Spinal cord (tissue), 10 donors: ENCODE results near the gene PLEK. TPM values are rescaled to one million over a fixed set of nuclear protein-coding genes. Genes with fewer than 3 reads are reported as not detected.

Experiments
- DNase-seq, 6 donors: peaks; one replicate each; pipeline versions ENCODE4 v3.0.0 to v3.0.0-alpha.2; 2013 to 2015; ENCODE audit warnings: low spot score in 6 of 6, low read depth in 4 of 6
- H3K27ac ChIP-seq: one replicate; pipeline ENCODE4 v1.5.1; 2013; ENCODE audit warnings: low read depth, low read length, control low read depth
- H3K27me3 ChIP-seq: one replicate; pipeline ENCODE4 v1.6.1; 2013; ENCODE audit warnings: low read length; ENCODE audit not compliant: control insufficient read depth, insufficient read depth
- H3K36me3 ChIP-seq: one replicate; pipeline ENCODE4 v1.6.1; 2013; ENCODE audit warnings: low read length; ENCODE audit not compliant: control insufficient read depth, insufficient read depth
- H3K4me1 ChIP-seq: one replicate; pipeline ENCODE4 v1.6.1; 2013; ENCODE audit warnings: low read length; ENCODE audit not compliant: control insufficient read depth, insufficient read depth
- H3K4me3 ChIP-seq: one replicate; pipeline ENCODE4 v1.5.1; 2013; ENCODE audit warnings: low read depth, low read length, control low read depth
- H3K9me3 ChIP-seq: one replicate; pipeline ENCODE4 v1.6.1; 2013; ENCODE audit warnings: low read length; ENCODE audit not compliant: control insufficient read depth, insufficient read depth
- WGBS: methylation state at CpG from one replicate; pipeline ENCODE4 v1.1.5; 2013; ENCODE audit warnings: missing lambda C conversion rate; ENCODE audit not compliant: insufficient coverage; 5-methylcytosine and 5-hydroxymethylcytosine counted together
- polyA plus RNA-seq, 2 donors: library from polyadenylated mRNA; unstranded; fragments of 120-200 nt; gene quantifications; one replicate each; pipeline ENCODE4 v1.2.1, GENCODE V29; 2013; ENCODE audit not compliant: insufficient read length in 2 of 2
- total RNA-seq, 2 donors: library from RNA; depleted of rRNA in 1 of 2; stranded (reverse); fragments of 120-200 nt in 1 of 2; fragments of >200 nt in 1 of 2; gene quantifications; one replicate each; pipeline versions ENCODE4 v1.2.3 to v1.2.4, GENCODE V29; 2013 to 2014
- donor health status: healthy.

Gene PLEK
- total and polyA plus RNA-seq, 4 donors, result 5.2 to 12.3 (median 7.9) TPM

DNA sequence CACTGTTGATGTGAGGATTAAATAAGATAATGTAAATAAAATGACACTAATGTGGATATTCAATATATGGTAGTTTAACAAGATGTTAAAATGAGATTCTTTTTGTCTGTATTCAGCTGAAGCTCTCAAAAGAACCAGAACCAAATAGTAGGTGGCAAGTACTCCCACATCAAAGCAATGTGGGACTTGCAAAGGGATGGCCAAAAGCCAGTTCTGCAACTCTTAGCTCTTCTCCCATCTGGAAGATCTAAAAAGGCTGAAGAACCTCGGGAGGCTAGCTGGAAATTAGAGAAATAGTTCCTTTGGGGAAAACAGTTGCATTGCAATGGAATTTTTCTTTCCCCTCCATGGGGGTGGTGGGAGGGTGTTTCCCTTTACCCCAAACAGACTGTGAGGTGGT is 53.3 kb downstream of the PLEK start:
- Histone ChIP-seq H3K9me3 (no peaks in the 10 kb centered on the region), H3K27me3 (no peaks in the 10 kb centered on the region), H3K36me3 (no peaks in the 10 kb centered on the region), H3K4me3 (no peak overlapping the region), H3K4me1 (peaks cover 7% of the 10 kb centered on the region), H3K27ac (no peak overlapping the region)
- DNase-seq, result no peak
- no CpG with 5 or more reads among the region's 1 CpG for WGBS

DNA sequence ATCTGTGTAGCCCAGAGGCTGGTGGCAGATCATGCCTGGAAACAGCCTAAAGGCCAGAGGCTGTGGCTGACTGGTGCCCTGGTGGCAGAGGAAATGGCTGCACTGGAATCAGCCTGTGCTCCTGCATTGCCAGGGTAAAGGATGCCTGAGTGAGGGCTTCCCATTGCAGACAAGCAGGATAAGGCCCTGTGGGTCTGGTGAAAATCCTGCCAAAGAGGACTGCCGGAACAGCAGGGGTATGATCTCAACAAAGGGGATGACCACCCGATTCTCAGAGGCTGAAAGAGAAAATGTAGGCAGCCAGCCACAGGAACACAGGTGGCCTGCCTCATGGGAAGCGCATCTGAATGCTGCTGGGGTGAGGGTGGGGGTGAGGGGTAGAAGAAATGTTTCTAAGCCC is 53.8 kb downstream of the PLEK start:
- Histone ChIP-seq H3K36me3 (no peaks in the 10 kb centered on the region), H3K27me3 (no peaks in the 10 kb centered on the region), H3K4me3 (no peak overlapping the region), H3K9me3 (no peaks in the 10 kb centered on the region), H3K27ac (no peak overlapping the region), H3K4me1 (peaks cover 7% of the 10 kb centered on the region)
- WGBS, result 59% methylated on average over 2 of the region's 3 CpGs
- DNase-seq, result no peak

DNA sequence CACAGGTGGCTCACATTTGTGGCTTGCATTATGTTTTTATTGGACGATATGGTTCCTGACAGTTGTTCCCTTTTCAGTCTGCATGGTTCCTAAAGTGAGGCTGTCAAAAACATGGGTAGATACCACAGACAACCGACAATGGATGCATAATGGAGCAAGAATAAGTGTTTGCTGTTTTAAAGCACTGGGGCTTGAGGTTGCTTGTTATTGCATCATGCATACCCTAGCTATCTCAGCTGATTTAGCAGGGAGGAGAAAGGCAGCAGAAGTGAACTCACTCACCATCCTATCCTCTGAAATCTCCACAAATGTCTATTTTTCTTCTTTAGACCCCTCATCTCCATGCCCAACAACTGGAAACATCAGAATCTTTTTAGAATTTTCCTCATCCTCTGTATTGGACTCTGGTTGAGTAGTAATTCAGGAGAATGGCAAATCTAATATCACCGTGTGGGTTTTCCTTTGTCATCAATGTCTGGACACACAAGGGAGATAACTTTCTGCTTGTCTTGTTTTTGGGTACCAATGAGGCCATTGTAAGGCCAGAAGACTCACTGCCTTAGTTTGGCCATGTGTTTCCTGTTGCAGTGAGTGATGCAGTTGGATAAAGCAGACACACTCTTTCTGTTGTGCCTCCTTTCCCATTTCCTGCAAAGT is 55.3 kb downstream of the PLEK start:
- H3K36me3 ChIP-seq, result no peaks in the 10 kb centered on the region
- H3K9me3 ChIP-seq, result no peaks in the 10 kb centered on the region
- DNase-seq, result no peak
- no peak overlapping the region for H3K4me3 ChIP-seq
- H3K27ac ChIP-seq, result no peak overlapping the region
- H3K4me1 ChIP-seq, result peaks cover 4% of the 10 kb centered on the region
- no peaks in the 10 kb centered on the region for H3K27me3 ChIP-seq
- whole genome bisulfite sequencing, result 80% methylated on average over 2 of the region's 3 CpGs

DNA sequence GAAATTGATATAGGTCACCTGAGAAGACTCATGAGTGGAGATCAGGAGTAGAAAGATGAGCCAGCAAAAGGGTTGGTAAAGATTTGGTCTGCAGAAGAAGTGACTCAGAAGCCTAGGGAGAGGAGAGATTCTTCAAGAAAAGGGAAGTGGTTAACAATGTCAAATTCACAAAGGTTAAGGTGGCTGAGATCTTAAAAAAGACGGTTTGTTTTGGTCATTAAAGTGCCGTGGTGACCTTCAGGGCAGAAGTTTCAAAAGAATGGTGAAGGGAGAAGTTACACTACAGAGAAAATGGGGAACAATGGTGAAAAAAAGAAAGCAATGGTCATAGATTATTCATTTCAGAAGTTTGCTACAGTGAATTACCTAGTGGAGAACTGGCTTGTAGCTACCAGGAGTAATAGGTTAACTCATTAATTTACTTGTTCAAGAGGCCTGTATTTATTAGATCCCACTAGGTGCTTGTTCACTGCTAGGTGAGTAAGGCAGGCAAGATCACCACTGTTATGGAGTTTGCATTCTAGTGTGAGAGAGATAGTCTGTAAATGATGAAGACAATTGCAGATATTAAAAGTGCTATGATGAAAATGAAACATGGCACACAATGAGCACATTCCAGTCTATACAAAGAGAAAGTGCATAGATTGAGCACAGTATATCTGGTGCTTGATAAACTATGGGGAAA is 59.0 kb downstream of the PLEK start:
- no peaks in the 10 kb centered on the region for H3K27me3 ChIP-seq
- no peak for DNase-seq
- no peaks in the 10 kb centered on the region for H3K4me1 ChIP-seq
- 73% methylated on average over 2 of the region's 2 CpGs for WGBS
- H3K27ac ChIP-seq, result no peak overlapping the region
- no peaks in the 10 kb centered on the region for H3K36me3 ChIP-seq
- H3K4me3 ChIP-seq, result no peak overlapping the region
- no peaks in the 10 kb centered on the region for H3K9me3 ChIP-seq

DNA sequence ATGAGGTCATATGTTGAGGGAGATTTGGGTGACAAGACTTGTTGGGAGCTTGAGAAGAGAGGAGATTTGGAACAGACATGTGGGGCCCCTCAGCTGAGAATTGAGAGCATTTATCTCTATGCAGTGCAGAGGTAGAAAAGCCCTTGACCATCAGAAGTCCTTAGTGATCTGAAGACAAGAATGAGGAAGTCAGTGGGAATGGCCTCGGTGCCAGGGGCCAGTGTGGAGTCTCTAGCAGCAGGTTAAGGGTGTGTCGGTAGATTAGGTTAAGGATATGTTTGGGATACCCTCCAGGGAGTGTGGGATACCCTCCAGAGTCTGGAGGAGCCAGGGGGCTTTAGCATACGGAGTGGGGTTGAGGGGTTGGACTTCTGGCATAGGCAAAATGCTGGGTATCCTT is 60.4 kb downstream of the PLEK start:
- Histone ChIP-seq H3K27ac (no peak overlapping the region), H3K4me1 (no peaks in the 10 kb centered on the region), H3K4me3 (no peak overlapping the region), H3K9me3 (no peaks in the 10 kb centered on the region), H3K36me3 (no peaks in the 10 kb centered on the region), H3K27me3 (no peaks in the 10 kb centered on the region)
- DNase-seq, result no peak
- 91% methylated on average over 2 of the region's 3 CpGs for WGBS

DNA sequence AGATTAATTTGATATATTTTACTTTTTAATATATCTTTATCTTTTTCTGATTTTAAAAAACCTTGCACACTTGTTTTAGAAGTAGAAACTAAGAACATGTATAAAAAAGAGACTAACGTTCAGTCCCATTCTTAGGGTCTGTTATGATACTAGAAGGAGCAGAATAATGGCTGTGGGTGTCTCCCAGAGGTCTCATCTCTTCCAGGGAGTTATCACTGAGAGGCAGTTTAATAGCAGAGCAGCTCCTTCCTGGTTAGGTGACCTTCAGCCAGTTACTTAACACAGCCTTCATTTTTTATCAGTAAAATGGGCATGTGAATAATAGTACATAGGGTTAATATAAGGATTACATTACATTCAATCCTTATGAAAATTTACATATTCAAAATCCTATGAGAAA is 61.4 kb downstream of the PLEK start:
- WGBS, result no CpG with 5 or more reads among the region's 1 CpG
- no peaks in the 10 kb centered on the region for H3K27me3 ChIP-seq
- H3K9me3 ChIP-seq, result no peaks in the 10 kb centered on the region
- no peak overlapping the region for H3K27ac ChIP-seq
- H3K36me3 ChIP-seq, result no peaks in the 10 kb centered on the region
- no peak overlapping the region for H3K4me3 ChIP-seq
- no peaks in the 10 kb centered on the region for H3K4me1 ChIP-seq
- DNase-seq, result no peak

DNA sequence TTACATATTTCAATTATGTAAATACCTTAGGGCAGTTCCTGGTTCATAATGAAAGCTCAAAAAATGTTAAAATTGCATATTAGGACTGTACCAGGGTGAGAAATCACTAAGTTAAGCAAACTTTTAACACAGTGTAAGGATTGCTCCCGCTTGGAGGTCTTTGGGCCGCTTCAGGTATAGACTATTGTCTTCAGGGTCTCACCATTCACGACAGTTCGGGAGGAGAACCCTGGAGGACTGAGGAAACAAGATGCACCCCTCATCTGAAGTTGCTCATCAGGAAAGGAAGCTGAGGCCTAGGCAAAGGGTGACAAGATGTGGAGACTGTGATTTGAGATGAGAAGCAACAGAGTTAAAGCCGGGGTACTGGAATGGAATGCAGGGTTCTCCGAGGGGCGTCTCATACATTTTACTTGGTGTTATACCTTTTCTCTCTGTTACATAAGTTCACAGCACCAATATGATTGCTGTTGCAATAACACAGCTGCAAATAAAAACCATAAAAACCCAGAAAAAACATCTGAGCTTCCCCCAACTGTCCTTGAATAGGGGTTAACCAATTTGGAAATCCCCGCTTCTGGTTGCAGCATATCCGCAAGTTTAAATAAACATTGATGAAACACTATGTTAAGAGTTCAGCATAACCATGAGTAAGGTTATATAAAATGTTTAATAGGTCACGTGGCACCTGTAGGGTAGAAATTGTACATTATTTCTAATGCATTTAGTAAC is 61.9 kb downstream of the PLEK start:
- no peak for DNase-seq
- Histone ChIP-seq H3K4me1 (no peaks in the 10 kb centered on the region), H3K36me3 (no peaks in the 10 kb centered on the region), H3K4me3 (no peak overlapping the region), H3K27me3 (no peaks in the 10 kb centered on the region), H3K27ac (no peak overlapping the region), H3K9me3 (no peaks in the 10 kb centered on the region)
- WGBS, result 98% methylated on average over 5 of the region's 10 CpGs

DNA sequence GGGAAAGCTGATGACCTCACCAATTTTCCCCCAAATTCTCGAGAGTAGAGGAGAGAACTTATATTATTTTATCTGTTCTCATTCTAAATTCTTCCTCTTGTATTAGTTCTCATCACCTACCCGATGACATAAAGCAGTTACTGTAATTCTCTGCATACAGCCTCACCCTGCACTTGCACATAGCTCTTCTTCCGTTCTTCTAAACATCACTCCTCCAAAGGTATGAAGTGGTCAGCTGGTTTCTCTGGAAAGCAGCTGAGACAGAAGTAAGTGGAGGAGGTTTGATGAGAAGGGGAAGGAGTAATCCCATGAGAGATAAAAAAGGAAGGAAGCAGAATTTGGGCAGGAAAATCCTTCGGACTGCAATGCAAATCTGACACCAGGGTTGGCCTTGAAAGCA is 63.0 kb downstream of the PLEK start:
- Histone ChIP-seq H3K27ac (no peak overlapping the region), H3K4me1 (no peaks in the 10 kb centered on the region), H3K4me3 (no peak overlapping the region), H3K27me3 (no peaks in the 10 kb centered on the region), H3K36me3 (no peaks in the 10 kb centered on the region), H3K9me3 (no peaks in the 10 kb centered on the region)
- 82% methylated on average over 1 of the region's 4 CpGs for WGBS
- no peak for DNase-seq

DNA sequence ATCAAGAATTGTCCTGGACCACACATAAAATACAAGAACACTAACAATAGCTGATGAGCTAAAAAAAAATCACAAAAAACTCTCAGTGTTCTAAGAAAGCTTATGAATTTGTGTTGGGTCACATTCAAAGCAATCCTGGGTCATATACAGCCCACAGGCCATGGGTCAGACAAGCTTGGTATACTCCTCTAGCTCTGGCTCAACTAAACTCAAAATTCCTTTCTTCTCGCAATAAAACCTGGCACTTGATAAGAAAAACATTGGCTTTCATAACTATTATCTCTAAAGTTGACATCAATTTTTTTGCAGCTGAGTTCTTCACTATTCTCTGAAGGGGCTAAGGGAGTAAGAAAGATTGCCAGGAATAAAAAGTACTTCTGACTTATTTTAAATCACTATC is 63.7 kb downstream of the PLEK start:
- no peak for DNase-seq
- Histone ChIP-seq H3K4me3 (no peak overlapping the region), H3K27ac (no peak overlapping the region), H3K36me3 (no peaks in the 10 kb centered on the region), H3K9me3 (no peaks in the 10 kb centered on the region), H3K4me1 (no peaks in the 10 kb centered on the region), H3K27me3 (no peaks in the 10 kb centered on the region)
- no CpG with 5 or more reads among the region's 1 CpG for WGBS
